Head of caudate nucleus (tissue), 42 donors: ENCODE data around the gene KRABD2.

Source experiments
- DNase-seq, 42 donors: peaks; one replicate each; pipeline versions ENCODE4 v3.0.0 to v3.0.0-alpha.2; 2020 to 2021; ENCODE audit warnings: mixed read lengths in 7 of 42
- intact Hi-C: fragments of 100-400 bp; cut with DNase I; formaldehyde crosslinking; loops from one replicate; pipeline ENCODE4 v1.15.0; 2022

Gene KRABD2

DNA sequence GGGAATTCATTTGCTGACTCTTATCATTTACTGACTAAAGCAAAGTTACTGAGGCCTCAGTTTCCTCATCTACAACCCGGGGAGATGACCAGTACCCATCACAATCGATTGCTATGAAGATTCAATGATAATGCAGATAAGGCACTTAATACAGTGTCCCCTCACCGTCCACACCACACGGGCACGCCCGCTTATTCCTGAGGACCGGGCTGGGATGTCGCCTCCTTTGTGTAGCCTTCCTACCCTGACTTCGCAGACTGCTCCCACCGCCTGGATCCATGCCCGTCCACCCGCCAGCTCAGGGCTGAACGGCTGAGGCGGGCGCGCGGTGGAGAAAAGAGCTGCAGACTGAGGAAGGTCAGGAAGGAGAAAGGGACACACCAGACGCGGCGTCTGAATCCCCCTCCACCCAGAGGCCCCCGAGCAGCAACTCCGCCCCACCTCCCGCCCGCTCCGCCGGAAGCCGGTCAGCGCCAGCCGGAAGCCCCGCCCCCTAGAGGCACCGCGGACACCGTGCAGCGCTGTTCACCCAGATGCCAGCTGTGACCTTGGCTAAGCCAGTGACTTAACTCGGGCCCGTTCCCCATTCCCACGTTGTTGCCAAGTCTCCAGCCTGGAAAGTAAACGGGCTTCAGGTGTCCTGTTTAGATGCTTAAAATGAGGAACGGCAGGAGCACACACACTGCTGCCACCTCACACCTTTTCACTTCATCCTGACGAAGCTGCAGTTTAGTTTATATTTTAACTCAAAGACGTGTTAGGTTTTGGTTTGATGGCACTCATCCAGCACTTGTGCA lies at the start of gene KRABD2:
KRABD2 (minus strand) TSS at position 434 of the 797 bp plus-strand sequence.
- intact Hi-C loops, result no loop called here

DNA sequence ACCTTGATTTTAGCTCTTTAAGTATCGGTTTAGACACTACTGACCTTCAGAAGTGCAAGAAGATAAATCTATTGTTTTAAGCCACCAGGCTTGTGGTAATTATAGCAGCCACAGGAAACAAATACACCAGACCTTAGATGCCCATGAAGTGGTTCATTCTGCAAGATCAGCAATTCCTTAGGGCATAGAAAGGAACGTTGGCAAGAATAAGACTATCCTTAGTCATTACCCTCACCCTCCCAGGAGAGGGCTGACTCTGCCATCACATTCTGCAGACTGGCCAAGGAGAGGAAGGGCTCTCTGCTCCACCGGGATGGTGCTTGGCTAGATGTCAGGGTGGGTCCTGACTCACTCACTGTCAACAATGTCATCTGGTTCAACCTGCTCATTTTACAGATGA lies 45.1 kb upstream of the KRABD2 start:
- intact Hi-C loops, result no loop called here
- DNase-seq, result no peak

More for the DNA sequence above, at the start of gene KRABD2:
- DNase-seq, result peak; percentile 72 to 96 (median 93)

DNA sequence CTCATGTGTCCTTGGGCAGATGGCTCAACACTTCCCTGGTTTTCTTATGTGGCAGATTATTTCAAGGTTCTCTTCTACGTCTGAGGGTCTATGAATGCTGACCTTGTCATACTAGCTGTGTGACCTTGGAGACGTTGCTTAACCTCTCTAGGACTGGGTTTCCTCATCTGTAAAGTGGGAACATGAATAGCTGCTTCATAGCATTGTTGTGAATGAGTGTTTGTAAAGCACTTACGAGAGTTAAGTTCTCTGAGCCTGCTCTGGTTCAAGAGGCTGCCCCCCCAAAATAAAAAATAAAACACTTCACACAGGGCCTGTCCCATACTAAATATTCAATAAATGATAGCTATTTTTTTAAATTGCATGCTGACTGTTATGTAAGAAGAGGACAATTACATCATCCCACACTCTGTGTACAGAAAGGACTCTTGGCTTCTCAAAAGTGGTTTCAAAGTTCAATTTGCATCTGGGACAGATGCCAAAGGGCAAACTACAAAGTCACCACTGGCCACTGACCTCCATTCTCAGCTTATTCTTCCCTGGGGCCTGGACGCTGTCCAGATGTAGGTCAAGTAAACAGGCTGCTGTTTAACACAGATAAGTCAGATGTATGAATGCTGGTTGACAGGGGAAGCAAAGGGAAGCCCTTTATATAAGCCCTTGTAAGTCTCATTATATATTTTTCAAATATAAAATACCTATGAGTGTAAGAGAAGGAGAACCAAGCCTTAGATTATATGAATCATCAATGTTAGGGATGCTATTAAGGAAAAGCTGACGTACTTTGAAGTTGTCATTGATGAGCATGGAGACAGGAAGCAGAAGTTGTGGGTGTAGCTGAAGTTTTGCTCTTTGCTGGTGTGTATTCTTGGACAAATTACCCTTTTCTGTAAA lies 43.8 kb upstream of the KRABD2 start:
- intact Hi-C loops, result no loop called here
- peak in 2 of 42 donors; percentile 15 to 17 for DNase-seq

DNA sequence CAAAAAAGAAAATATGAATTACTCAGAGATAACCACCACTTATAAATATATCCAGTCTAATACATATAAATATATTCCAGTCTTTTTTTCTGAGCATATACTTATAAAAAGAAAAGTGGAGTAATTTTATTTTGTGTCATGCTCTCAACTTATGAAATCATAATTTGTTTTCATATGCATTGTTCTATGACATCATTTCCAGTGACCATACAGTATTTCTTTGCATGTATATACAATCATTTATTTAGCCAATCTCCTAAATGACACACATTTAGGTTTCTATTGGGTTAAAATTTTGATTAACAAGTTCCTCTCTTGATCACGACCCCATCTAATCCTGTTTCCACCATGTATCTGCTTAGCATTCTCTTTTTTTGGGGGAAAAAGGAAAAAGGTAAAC lies 42.8 kb upstream of the KRABD2 start:
- no peak for DNase-seq
- intact Hi-C loops, result no loop called here

DNA sequence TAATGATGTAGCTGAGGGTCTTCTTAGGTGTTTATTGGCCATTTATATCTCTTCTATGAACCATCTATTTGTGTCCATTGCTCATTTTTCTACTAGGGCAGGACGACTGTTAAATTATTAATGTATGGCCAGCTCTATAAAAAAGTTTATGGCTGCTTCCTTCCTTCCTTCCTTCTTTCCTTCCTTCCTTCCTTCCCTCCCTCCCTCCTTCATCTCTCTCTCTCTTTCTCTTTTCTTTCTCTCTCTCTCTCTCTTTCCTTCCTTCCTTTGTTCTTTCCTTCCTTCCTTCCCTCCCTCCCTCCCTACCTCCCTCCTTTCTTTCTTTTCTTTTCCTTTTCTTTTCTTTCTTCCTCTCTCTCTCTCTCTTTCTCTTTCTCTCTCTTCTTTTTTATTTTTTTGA lies 42.0 kb upstream of the KRABD2 start:
- intact Hi-C loops, result no loop called here
- DNase-seq, result no peak

DNA sequence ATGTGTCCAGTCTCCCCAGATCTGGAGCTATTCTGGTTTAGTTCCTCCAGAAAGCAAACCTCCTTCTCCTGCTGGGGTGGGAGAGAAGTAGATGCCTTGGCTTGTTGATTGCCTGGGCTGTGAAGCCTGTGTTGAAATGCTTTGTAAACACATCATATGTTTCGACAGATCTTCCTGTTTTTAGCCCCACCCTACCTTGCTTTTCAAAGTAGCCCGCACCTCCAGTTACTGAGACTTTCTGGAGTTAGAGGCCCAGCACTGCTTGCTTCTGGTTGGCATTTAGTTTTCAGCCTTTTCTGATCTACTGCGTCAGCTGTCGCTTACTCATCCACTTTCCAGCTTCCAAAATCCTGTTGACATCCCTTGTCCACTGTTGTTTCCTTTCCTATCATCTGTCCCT lies 41.3 kb upstream of the KRABD2 start:
- intact Hi-C loops, result no loop called here
- DNase-seq, result no peak

DNA sequence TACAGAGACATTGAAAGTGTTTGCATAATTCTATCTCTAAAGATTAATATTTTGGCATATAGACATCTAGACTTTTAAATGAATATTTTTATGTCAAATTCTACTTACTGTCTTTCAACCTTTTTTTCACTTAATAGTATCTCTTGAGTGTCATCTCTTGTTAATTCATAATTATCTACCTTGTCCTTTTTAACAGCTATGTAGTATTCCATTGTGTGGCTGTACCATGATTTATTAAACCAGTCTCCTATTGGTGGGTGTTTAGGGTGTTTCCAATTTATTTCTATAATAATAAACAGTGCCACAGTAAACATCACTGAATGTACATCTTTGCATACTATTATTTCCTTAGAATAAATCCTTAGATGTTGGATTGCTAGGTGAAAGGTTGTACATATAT lies 37.4 kb upstream of the KRABD2 start:
- intact Hi-C loops, result no loop called here
- no peak for DNase-seq

DNA sequence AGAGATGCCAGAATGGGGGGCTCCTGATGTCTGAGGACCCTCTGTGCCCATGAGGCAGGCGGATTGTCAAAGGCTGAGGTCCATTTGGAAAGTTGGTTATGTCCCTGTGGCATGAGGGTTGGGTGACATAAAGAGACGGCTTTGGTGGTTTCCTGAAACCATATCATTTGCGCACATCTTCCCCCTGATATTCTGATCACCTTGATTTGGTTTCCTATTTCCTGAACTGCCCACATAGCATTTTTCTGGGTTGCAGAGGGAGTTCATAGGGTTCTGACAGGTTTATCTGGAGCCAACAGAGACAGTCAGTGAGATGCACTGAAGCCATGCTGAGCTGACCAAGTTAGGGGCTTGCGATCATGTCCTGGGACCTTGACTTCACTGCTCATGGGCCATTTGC lies 36.8 kb upstream of the KRABD2 start:
- intact Hi-C loops, result no loop called here
- no peak for DNase-seq

DNA sequence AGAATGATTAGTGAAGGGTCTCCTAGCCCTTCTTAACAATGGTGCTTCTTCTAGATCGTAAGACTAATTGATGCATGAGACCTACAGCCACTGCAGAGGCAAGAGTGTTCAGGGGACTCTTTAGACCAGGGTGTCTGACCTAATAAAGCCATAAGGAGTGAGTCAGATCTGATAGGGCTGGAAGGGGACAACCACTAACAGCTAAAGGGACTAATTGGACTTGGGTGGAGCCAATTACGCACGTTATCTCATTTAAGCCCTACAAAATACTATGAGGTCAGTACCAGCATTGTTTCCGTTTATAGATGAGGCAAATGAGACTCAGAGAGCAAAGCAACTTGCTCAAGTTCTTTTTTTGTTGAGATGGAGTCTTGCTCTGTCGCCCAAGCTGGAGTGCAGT lies 35.6 kb upstream of the KRABD2 start:
- intact Hi-C loops, result no loop called here

DNA sequence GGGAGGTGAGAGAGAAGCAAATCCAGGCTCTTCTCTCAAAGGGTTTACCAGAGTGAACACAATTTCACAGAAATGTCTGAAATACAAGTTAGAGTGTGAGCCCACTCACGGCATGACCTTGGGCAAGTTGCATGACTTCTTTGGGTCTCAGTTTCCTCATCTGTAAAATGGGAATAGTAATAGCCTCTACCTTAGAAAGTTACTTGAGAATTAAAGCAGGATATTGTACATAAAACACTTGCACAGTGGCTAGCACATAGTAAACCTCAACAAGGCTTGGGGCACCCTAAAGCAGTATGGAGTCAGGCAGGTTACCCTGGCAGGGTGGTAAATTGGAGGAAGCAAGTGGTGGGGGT lies 34.4 kb upstream of the KRABD2 start:
- no peak for DNase-seq
- intact Hi-C loops, result loop anchor here (2.0 kb wide), 1 partner anchor 336 kb away; no protein-coding TSS in a partner anchor

More for the DNA sequence above, 35.6 kb upstream of the KRABD2 start:
- no peak for DNase-seq

DNA sequence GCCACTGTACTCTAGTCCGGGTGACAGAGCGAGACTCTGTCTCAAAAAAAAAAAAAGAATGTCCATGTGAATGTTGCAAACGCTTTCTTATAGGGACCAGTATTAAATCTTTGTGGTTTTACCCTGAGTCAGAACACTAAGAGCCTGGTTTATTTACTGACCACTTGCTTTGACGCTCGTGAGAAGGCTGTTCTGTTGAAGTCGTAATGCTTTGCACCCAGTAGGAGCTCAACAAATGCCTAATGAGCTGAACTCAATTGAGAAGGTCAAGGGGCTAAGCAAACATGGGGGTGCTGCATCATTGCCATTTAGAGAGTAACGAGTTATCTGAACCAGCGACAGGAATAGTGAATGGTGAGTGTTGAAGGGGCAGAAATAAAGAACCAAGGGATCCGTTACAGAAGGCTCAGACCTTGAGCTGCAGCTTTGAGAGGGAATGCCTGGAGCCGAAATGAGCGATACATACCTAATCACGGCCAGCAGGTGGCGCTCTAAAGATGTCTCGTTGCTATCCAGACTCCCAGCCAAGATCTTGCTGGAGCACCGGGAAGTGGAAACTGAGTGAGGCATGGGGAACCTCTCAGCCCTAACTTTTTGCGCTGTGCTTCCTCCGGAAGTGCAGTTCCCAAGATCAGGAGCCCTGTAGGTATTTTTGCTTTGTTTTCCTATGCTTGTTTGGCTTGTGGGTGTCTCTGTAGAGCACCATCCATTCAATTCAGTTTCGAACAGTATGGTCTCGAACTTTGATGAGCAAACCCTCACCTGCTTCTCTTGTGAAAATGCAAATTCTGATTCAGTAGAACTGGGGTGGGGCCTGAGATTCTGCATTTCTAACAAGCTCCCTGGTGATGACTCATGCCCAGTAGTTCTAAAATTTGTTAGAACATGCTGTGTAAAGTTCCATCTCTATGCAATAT lies 33.7 kb upstream of the KRABD2 start:
- intact Hi-C loops, result loop anchor here (2.0 kb wide), 1 partner anchor 337 kb away; no protein-coding TSS in a partner anchor
- DNase-seq, result peak; percentile 82 to 97 (median 91)

DNA sequence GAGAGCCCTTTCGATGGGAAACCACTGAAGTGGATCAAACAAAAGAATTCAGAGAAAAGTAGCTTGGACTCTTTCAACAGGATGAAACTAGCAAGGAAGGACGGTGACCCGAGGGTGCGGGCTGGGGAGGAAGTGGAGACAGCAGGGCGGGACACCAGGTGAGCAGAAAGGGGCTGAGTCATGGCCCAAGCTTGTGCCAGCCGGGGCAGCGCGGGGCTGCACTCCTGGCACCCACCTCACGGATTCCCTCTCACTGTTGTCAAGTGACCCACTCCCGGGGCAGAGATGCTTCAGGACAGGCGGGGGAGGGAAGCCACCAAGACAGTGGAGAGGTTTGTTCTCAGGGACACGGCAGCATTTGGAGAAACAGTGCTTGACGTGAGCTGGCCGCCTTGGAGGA lies 31.9 kb upstream of the KRABD2 start:
- intact Hi-C loops, result no loop called here
- no peak for DNase-seq

DNA sequence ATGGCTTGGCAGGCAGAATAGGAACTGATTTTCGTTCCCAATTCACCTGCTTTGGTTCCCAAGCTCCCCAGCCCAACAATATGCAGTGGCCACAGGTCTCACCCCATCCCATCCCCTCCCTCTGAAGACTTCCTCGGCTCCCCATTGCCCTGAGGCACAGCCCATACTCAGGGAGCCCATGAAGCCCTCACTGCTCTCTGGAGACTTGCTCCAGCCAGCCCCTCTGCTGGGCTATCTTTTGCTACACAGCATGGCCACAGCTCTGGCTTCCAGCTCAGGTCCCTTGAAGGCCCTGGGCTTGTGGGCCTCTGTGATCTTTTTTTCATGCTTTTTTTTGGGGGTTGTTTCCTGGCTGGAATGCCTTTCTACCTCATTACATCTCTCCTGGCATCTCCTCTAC lies 29.7 kb upstream of the KRABD2 start:
- no peak for DNase-seq
- intact Hi-C loops, result no loop called here

DNA sequence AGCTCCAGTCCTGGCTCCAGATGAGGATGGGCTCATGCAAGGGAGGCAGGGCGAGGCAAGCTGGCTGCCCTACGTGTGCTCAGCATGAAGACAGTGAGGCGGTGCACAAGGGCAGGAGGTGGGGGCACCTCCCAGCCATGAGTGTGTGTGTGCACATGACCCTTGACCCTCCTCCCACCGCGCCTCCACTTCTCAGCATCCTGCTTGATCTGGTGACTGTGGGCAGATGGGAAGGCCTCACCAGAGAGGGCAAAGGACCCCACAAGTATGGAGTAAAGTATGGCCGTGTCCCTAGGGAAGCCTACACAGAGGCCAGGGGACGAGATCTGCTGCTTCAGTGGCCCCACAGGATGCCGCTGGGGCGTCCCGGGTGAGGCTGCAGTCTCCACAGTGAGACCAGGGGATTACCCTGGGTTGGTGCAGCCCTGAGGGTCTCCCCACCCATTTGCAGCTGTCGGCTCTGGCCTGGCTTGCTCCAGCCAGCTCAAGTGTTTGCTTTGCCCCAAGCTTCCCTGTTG lies 29.1 kb upstream of the KRABD2 start:
- no peak for DNase-seq
- intact Hi-C loops, result no loop called here

DNA sequence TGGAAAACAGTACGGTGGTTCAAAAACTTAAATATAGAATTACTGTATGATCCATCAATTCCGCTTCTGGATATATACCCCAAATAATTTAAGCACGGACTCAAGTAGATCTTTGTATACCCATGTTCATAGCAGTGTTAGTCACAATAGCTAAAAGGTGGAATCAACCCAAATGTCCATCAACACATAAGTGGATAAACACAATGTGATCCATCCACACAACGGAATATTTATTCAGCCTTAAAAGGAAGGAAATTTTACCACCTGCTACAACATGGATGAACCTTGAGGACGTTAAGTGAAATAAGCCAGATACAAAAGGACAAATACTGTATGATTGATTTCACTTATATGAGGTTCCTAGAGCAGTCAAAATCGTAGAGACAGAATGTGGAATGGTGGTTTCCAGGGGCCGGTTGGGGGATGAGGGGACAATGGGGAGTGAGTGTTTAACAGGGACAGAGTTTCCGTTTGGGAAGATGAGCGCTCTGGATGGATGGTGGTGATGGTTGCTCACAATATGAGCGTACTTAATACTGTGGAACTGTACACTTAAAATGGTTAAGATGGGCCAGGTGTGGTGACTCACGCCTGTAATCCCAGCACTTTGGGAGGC lies 26.5 kb upstream of the KRABD2 start:
- intact Hi-C loops, result no loop called here
- no peak for DNase-seq

DNA sequence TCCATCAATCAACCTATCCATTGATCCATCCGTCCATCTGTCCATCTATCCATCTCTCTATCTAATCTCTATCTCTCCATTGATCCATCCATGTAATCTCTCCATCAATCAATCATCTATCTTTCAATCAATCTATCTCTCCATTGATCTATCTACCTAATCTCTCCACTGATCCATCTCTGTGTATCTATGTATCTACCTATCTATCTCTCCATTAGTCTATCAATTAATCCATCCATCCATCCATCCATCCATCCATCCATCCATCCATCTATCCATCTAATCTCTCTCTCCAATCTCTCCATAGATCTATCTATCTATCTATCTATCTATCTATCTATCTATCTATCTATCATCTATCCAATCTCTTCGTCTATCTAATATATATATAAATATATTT lies 24.6 kb upstream of the KRABD2 start:
- no peak for DNase-seq
- intact Hi-C loops, result no loop called here

DNA sequence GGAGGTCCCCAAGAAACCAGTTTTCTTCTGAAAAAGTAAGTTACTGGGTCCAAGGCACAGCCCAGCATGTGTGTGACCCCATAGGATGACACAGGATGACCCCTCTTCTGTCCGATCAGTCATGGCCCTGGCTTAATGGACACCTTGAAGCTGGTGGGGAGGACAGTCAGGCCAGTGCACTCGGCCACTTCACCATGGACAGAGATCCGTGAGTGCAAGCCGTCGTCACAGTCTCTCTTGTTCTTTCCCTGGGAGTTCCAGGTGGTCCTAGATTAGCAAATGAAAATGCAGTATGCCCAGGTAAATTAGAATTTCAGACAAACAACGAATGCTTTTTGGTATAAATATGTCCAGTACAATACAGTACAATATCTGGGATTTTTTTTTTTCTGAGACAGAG lies 22.5 kb upstream of the KRABD2 start:
- intact Hi-C loops, result no loop called here
- no peak for DNase-seq

DNA sequence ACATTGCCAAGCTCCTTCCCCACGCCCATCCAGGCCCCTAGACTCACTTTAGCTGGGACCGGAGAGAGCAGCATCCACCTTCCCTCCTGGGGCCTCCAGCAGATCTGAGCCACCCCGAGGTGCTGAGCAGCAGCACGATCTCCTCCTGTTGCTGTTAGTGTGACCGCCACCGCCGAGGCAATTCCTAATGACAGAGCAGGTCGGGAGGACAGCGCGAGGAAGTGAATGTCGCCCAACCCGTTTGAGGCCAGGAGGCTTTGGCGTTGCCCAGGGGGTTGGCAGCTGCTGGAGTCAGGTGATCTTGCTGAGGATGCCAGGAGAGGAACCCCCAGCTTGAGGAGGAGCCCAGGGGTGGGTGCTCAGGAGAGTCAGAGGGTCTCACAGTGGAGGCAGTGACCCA lies 21.1 kb upstream of the KRABD2 start, which contains the start of gene RNF222:
RNF222 (minus strand) TSS at position 192 of the 400 bp plus-strand sequence. CDS start 4,366 bp downstream, outside the sequence.
- intact Hi-C loops, result no loop called here
- peak in 1 of 42 donors; percentile 27 for DNase-seq
